CD4-positive, alpha-beta T cell treated with Interleukin-1 beta for 1 hour (primary cell): ENCODE data around the gene GTPBP1.

Source experiments
- DNase-seq, 2 donors: peaks; one replicate each; pipeline ENCODE4 v3.0.0-alpha.2; 2020 to 2022

GTPBP1 gene

DNA sequence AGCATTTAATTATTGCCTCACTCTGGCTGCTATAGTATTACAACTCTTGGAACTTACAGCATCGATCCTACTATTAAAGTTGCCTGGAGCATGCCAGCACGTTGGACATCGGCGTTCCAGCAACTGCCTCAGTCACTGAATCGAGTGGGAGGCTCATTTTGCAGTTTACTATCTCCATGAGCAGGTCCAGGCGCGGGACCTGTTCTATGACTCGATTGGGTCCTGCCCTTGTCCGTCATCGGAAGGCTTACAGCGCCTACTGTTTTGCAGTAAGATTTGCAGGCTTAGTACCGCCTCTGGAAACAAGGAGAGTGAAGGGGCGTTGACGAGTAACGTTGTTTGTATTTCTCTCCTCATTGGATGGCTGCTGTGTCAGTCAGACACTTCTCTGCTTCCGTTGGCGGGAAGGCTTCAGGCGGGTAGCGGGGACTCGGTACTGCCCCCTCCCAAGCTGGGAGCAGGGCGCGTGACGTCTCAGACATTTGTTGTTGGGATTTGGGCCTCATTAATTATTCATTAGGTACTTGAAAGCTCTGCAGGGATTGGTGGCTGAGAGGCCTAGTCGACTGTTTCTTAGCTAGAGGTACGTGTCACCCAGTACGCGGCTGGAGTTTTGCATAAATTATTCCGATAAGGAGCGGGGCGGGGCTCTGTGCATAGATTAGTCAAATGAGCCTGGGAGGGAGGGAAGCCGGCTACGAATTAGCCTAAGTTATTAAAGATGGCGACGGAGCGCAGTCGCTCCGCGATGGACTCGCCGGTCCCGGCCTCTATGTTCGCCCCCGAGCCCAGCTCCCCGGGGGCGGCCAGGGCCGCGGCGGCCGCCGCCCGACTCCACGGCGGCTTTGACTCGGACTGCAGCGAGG is at the start of gene GTPBP1:
GTPBP1 (plus strand) TSS at position 710 of the 866 bp plus-strand sequence; CDS start at position 722, 12 bp downstream.
- DNase-seq: peak; percentile 100

DNA sequence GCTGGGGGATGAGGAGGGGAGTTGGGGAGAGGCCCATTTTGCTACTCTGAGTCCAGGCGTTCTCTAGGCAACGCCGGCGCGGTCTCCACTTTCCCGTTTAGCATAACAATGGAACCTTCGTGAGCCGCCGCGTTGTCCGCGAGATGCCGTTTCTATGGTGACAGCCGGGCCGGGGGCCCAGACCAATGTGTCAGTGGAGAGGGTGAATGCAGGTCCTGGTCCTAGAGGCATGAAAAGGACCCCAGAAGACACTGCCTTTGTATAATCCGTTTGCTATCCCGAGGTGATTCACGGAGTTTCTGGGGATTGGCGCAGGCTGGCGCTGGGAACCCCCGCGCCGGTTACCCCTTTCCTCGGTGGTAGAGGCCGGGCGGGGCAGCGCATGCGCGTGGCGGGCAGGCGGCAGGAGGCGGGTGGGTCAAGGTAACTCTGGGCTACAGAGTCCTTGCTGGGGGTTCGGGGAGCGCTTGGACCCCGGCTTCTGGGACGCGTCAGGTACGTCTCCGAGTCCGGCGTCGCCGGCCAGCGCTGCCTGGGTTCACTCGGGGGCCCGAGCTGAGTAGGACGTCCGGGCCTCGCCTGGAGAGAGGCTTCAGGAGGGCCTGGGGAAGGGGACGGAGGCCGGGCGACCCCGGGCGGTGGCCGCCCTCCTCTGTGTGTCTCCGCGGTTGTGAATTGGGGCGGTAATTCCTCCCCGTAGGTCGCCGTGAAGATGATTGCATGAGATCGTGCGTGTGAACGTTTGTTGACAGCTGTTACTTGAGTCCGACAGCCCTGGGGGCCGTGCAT is 49.3 kb upstream of the GTPBP1 start, which contains the start of the genes CBY1 and FAM227A:
CBY1 (plus strand) TSS at position 383 of the 789 bp plus-strand sequence. CDS start 11,417 bp downstream, outside the sequence.
FAM227A (minus strand) TSS at position 137 of the 789 bp plus-strand sequence. CDS start 6,224 bp downstream, outside the sequence.
- DNase-seq: peak; percentile 86 to 87

DNA sequence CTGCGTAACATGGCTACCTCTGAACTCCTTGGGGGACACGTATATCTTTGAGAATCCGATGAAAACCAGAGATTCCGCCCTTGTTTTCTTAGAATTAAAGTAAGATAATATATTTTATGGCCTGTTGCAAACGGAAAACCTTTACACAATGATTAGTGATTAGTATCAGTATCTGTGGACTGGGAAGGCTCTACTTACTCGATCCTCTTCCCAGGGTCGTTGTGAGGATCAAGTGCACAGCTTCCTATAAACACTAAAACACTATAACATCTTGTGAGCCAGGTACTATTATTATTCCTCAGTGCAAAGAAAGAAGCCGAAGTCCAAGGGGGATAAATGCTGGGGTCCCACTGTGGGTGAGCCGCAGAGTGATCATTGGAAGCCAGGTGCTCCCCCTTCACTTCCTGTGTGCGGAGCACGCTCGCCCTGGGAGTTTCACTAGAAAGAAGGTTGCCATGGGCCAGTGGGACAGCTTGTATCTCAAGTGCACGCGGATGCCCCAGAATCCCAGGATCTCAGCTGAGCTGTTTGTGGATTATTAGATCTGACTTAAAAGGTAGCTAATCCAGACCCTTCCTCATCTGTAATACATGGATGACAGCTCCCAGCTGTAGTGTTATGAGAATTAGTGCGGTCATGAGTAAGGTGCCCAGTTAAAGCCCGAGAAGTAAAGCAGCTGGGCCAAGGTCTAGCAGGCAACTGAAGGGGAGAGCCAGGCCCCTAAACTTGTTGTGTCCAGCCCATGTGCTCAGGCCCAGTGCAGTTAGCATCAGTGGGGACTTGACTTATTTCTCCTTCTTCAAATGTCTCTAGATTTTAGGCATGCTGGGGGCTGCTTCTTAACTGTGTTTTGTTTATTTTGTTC is 48.5 kb upstream of the GTPBP1 start:
- DNase-seq: peak; percentile 11 to 36

DNA sequence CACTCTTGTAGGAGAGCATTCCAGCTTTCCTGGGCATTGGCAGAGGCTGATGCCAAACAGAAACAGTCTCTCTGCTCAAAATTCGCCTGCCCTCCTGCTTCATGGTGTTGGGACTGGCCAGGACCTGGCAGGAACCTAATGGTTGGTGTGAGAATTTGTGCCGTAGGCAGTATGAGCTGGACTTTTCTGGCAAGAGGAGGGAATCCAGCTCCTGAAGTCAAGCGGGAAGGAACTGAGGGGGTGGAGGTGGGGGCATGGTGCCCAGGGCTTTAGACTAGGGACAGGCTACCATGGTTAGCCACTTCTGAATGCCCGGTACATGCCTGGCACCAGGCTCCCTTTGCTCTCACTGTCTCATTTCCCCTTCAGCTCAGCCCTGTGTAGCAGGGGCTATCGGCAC is 30.9 kb upstream of the GTPBP1 start:
- DNase-seq: no peak

DNA sequence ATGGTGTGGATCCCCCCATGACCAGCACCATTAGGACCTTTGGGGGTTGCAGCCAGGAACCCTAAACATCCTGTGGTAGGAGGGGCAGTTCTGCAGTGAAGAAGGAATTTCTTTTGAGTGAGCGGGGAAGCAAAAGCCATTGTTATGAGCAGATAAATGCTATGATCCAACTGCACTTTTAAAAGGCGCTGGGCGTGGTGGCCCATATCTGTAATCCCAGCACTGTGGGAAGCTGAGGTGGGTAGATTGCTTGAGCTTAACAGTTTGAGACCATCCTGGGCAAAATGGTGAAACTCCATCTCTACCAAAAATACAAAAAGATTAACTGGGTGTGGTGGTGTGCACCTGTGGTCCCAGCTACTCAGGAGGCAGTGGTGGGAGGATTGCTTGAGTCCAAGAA is 29.9 kb upstream of the GTPBP1 start:
- no peak for DNase-seq

DNA sequence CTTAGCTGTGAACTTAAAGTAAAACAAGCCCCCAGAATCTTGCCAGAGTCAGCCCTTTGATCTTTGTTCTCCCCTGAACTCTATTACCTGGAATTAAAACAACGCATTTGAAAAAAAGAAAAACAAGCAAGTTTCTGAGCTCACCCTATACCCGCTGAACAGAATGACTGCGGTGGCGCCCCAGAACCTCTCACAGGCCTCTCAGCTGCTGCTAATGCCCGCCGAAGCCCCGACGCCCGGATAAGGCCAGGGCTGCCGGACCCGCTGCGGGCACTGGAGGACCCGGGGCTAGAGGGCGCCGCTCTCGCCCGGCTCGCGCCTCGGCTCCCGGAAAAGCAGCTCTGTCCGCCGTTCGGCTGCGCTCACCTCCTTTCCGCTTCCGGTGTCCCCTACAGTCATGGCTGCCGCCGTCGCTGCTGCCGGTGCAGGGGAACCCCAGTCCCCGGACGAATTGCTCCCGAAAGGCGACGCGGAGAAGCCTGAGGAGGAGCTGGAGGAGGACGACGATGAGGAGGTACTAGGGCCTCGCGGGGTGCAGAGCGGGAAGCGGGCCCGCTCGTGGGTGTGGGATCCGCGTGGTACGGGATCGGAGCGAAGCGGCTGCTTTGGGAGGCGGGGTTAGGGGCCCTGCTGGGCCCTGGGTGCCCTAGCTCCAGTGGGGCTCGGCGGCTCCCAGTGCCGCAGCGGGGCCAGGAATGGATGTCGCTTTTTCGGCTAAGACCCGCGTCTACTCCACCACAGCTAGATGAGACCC is 24.0 kb upstream of the GTPBP1 start, which contains the start of gene TOMM22:
TOMM22 (plus strand) TSS at position 376 of the 754 bp plus-strand sequence; CDS start at position 398, 22 bp downstream.
- DNase-seq: peak; percentile 86 to 87

DNA sequence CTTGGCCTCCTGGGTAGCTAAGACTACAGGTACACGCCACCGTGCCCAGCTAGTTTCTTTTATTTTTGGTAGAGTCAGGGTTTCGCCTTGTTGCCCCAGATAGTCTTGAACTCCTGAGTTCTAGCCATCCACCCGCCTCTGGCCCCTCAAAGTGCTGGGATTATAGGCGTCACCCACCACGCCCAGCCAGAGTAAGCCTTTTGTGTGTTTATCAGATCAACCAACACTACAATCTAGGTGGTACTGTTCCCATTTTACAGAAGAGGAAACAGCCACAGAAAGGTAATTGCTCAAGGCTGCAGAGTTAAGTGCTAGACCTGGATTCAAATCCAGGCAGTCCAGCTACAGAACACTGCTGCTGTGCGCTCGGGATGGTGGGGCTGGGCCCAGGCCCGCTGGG is 20.8 kb upstream of the GTPBP1 start:
- no peak for DNase-seq

DNA sequence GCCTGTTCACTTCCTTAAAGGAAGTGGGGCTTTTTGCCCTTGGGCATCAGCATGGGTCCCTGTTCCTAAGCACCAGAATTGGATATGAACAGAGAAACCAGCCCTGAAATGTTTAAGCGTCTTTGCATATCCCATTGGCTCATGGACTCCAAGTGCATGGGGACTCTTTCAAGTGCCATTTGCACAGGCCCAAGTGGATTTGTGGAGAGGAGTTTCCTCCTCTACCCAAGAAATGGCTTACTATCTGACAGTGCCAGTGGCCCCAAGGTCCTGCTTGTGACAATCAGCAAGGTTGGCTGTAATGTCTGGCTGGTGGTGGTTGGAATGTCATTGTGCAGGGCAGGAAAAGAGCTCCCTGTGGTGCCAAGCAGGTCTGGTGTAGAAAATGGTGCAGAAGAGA is 20.0 kb upstream of the GTPBP1 start:
- DNase-seq: no peak

DNA sequence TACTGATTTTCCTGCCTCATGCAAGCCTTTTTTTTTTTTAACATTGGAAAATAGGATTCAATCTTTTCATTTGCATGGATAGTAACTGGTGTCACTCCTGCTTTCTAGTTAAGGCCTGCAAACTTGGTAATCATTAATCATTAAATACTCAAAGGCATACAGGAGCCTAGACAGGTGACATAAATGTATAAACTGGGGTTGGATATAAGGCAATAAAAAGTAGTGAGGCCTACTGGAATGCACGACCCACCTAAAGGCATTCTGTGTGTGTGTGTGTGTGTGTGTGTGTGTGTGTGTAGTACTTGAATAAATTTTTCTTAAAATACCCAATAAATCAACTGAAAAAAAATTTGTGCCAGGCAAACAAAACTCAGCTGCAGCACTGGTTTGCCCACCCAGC is 16.1 kb upstream of the GTPBP1 start:
- DNase-seq: no peak

DNA sequence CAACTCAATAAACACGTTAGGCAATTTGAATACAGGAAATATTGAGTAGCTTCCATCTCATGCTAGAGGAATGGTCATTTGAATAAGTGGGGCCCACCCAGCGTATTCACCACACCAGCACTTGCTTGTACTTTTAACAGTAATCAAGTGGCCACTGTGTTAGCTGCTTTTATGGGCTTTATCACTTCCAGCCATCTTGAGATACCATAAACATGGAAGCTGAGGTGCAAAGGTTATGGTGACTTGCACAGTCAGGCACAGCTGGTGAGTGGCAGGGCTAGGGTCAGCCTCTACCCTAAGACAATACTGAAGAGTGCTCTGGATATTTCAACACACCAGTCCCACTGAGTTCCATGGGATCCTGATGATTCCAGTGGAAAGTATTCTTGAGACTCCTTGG is 11.7 kb upstream of the GTPBP1 start:
- no peak for DNase-seq

DNA sequence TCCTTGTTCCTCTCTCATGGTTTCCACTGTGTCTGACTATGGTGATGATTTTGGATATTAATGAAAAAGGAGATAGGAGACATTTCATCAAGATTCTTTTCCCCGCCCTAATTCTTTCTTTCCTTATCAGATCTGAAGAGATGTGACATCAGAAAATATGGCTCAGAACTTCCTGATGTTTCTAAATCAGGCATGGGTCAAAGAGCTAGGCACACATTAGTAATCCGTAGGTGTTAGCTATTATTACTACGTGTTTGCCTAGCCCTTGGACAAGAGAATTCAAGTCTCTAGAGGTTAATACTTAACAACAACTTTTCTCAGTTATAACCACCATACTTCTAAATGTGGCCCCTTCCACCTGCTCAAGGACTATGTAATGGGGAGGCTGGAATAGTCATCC is 10.8 kb upstream of the GTPBP1 start:
- DNase-seq: no peak

DNA sequence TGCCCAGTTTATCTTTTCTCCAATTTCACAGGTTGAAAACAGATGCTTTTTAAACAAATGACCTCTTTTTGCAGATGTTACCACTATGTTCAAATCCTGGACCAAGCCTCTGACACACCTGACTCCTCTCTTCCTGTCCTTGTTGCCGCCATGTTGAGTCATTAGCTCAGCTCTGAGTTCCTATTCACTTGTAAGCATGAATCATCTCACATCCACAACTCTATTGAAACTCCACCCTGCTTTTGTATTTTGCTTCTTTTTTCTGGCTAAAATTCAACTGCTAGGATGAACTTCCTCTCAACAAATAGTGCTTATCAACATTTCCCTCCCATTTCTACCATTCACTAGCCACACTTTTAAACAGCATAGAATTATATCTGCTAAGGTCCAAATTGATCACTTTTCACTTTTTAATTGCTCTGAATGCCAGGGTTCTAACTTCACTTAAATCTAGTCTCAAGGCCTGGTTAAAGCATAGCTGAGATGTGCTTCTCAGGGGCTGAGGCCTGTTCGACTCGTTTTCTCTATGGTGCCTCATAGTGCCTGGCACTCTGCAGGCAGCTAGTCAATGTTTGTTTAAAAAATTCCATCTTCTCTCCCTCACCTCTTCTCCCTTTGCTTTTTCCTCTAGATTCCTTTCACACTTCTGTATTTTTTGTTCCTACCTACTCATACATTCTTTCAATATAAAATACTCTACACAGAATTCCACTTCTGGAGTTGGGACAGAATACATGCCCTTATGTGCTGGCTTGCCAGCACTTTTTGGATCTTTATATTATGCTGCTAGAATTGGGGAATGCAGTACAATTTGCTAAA is 8.9 kb upstream of the GTPBP1 start:
- DNase-seq: peak; percentile 17 to 28

DNA sequence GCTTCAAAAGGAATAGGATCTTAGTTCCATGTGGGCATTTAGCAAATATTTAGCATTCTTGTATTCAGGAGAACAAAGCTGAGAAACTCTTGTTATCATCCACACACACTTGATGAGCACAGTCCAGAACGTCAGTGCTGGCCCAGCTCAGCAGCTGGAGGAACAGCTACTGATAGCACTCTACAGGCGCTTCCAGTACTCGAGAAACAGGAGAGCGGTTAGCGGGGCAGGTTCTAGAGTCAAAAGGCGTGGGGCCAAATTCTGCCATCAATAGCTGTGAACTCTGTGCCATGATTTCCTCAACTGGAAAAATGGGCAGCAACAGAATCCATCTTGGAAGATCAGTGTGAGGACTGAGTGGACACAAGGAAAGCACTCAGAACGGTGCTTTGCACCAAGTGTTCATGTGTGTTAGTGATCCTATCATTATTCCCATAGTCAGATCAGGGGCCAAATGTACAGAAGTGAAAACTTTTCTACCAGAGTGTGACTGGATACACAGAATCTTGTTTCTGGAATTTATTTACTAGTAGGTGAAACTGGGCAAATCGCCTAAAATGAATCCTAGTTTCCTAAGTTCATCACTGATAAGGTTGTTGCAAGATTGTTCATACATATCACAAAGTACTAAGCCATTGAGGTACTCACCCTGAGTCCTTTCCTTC is 8.2 kb upstream of the GTPBP1 start:
- DNase-seq: no peak

DNA sequence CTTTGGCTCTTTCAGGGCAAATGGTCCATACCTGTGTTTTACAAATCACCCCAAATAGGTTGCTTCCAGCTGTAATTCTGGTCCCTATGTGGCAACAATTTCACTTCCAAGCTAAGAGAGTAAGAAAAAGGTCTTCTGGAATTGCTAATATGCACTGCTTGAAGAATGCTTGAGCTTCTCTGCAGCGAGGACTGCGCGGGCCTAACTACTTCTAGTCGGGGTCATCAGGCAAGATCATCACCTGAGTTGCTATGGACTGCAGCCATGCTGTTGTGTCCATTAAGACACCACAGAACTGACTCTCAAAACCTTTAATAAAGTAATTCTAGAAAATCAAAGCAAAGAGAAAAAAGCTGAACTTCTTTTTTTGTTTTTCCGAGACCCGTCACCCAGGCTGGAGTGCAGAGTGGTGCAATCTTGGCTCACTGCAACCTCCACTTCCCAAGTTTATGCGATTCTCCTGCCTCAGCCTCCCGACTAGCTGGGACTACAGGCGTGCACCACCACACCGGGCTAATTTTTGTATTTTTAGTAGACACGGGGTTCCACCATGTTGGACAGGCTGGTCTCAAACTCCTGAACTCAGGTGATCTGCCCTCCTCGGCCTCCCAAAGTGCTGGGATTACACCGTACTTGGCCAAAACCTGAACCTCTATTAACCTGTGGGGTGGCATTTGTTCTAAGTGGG is 7.2 kb upstream of the GTPBP1 start:
- DNase-seq: no peak

DNA sequence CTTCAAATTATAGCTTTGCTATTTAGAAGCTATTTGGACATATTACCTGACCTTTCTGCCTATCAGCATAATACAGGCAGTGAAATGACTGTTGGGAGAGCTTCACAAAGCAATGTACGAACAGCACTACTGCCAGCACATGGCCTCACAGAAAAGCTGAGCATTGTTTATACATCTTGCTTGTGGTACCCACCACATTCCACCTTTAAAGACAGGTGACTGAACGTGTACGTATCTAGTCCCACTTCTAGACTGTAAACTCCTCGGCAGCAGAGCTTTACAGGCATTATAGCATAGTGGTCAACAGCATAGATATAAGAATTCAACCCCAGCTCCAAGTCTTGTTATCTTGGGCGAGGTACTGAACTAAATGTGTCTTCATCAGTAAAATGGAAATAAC is 6.6 kb upstream of the GTPBP1 start:
- DNase-seq: no peak

DNA sequence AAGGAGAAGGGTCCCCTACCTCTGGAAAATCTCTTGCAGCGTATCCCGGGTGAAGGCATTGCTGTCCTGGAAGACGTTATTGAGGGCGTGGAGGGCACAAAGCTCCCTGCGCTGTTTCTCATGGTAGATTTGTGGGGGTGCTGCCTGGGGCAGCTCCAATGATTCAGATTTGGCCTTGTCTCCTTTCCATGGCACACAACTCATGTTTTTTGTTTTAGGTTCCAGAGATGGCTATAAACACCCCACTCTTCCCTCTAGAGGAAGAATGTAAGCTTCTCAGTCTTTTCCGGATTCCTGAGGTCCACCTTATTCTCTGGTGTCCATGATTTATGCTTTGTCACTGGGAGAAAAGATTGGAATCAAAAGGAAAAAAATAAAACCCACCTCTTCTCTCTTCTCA is 6.0 kb upstream of the GTPBP1 start:
- DNase-seq: no peak

DNA sequence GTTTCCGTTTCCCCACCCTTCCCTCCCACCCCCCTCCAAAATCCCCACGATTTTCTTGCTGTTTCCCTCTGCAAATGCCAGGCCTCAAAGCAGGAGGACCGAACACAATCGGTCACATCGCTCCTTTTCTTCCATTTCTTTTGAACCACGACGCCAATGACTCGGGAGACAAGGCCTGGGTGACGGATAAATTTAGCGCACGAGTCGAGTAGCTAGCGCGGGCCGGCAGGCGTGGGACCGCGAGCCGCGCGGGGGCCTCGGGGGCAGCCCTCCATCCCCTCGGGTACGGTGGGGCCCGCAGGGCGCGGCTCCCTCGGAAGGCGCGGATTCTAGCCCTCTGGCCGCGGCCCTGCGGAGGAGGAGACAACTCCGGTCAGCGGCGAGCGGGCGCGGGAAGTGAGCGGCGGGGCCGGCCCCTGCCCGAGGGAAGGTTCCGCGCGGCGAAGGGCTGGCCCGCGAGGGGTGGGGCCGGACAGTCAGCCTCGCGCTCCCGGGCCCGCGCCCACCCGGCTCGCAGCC is 5.4 kb upstream of the GTPBP1 start:
- no peak for DNase-seq

DNA sequence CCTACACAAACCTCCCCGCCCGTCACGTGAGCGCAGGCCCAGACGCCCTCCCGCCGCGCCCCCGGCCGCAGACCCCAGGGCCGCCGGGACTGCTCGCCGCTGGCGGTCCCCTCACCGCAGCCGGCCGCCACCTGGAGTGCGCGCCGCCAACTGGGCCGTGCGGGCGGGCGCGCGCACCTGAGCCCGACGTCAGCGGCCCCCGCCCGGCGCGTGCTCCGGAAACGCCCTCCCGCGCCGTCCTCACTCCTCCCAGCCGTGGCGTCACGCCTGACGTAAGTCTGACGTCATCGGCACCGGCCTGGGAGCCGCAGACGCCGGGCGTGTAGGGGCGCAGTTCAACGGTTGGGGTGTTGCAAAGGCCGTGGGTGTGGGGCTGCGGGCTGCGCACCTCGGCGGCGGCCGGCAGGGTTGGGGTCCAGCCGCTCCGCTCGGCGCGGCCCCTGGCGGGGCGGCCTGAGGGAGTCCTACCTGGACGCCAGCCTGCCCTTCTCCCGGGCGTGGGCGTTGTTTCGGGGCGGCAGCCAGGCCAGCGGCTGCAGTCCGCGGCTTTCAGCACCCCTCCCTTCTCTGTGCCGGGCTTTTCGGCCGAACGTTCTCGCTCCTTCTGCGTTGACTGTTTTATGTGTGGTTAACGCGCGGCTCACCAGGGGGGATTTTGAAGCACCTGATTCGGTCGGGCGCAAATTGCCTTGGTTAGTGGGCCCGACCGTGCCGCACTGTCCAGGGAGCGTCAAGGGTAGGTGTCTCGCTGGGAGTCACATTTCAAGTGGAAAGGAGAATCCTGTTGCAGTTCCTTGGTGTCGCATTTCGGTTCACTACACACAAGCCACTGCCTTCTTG is 4.7 kb upstream of the GTPBP1 start, which contains the start of gene JOSD1:
JOSD1 (minus strand) TSS at position 155 of the 840 bp plus-strand sequence. CDS start 956 bp downstream, outside the sequence.
- DNase-seq: peak; percentile 98 to 99
